GM21423 (cell line): ENCODE measurements around the gene AKAP9.
A peak's percentile ranks its signal among the peaks of the same experiment; 100 is the strongest.
"Not testable (repeated sequence)": the region's sequence is repeated elsewhere in the genome, so short reads cannot be mapped to it uniquely, and the experiment has no call there.

Experiments
- ATAC-seq: cut with Tn5 transposase; IDR thresholded peaks from one replicate; pipeline ENCODE4 v1.9.1; 2021; ENCODE audit warnings: mild to moderate bottlenecking, moderate library complexity; ENCODE audit not compliant: unreplicated experiment

Gene AKAP9

DNA sequence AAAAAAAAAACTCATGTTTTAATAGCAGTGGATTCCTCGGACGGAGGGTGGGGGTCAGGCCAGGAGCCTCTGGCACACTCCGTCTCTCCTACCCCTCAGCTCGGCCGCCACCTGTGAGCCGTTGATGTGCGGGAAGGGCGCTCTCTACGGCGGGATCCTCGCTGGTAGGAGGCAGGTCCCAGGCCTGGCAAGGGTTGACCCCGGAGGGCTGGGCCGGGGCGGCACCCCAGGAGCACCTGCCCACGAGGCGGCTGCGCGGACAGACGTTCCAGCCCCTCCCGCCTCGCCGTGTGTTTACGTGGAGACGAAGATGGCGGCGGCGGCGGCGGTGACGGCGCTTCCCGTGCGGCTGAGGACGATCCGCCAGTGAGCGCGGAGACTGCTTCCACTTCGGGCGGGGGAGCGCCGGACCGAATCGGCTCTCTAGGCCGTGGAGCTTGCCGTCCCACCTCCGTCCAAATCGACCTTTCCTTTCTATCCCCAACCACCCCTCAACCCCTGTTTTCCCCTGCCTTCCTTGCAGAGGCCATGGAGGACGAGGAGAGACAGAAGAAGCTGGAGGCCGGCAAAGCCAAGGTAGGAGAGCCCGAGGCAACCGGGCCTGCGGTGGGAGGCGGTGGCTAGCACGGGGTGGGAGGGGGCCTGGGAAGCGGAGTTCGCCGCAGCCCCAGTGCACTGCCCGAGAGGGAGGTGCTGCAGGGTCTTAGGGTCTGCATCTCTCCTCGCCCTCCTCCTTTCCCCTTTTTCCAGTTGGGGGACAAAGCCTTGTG, at the start of gene AKAP9:
Gene AKAP9 (plus strand): TSS at position 291 of the 770 bp plus-strand sequence. CDS start 238 bp downstream, at position 529.
- peak; percentile 96 for ATAC-seq

DNA sequence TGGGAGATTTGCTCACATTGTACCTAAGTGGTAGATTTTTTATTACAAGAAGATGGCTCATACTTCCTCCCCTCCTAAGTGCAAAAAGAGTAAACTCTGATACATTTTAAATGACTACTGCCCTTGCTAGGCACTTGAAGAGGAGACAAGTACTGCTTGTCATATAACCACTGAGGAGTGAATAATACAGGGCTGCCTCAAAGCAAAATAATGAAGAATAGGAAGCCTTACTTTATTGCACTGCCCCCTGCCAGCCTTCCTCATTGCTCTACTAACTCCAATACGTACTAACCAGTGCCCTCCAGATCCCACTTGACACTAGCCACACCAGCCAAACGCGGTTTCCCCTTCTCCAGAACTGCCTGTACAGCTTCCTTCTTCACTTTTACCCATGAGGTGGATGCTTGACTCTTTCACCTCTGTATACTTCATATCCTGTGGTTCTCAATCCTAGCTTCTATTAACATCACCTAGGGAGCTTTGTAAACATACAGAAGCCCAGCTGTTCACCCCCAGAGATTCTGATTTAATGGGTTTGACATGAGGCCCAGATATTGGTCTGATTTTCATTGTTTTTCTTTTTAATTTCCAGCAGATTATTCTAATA, 48.5 kb upstream of the AKAP9 start:
- no peak for ATAC-seq

DNA sequence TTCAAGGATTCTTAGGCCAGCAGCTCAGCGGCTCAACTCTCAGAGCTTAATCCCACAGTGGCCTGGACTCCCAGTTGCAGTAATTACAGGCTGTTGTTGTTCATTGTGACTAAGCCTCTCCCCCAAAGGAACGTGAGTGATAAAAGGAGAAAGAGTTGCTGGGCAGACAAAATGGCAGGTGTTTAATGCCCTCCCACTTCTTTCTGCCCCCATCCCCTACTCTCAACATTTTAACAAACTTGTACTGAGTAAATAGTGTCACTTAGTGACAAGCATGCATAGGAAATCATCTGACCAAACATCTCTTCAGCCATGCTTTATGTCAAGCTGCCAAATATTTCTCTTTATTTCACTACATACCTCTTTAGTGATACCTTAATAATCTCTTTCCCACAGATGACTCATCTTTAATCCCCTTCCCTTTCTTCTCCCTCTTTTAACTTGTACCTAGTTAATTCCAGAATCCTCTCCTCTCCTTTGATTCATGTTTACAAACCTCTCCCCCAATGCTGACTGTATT, 47.8 kb upstream of the AKAP9 start:
- ATAC-seq = no peak

DNA sequence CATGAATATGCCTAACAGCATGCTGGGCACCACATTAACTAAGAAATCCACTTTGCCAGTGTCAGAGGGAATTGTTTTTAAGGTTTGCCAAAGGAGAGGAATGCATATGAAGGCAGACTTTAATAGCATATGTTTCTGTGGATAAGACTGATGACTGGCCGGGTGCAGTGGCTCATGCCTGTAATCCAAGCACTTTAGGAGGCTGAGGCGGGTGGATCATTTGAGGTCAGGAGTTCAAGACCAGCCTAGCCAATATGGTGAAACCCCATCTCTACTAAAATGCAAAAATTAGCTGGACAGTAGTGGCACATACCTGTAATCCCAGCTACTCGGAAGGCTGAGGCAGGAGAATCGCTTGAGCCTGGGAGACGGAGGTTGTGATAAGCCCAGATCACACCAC, 47.0 kb upstream of the AKAP9 start:
- ATAC-seq = not testable (repeated sequence)

DNA sequence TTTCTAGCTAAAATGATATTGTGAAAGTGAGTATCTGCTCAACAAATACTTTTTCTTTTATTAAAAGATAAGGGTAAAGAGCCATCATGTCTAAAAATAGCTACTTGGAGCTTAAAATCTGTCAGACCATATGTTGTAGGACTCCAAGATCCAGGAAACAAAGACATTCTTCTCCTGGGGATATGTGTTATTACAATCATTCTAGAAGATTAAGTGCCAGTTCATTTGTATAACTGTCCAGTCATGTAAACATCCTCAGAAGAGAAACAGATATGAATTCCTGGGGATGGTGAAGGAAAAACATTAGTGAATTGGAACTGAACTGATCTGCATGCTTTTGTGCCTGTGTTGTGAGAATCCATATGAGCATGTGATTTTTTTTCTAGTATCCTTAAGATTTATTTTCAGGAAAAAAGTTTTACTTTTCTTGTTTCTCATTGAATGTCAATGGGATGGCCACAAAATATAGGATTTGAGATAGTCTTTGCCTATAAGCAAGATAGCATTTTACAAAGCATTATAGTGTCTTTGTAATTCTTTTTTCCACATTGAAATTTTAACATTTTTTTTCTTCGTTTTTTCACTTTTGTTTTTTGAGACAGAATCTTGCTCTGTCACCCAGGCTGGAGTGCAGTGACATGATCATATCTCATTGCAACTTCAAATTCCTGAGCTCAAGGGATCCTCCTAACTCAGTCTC, 45.7 kb upstream of the AKAP9 start:
- ATAC-seq = no peak

DNA sequence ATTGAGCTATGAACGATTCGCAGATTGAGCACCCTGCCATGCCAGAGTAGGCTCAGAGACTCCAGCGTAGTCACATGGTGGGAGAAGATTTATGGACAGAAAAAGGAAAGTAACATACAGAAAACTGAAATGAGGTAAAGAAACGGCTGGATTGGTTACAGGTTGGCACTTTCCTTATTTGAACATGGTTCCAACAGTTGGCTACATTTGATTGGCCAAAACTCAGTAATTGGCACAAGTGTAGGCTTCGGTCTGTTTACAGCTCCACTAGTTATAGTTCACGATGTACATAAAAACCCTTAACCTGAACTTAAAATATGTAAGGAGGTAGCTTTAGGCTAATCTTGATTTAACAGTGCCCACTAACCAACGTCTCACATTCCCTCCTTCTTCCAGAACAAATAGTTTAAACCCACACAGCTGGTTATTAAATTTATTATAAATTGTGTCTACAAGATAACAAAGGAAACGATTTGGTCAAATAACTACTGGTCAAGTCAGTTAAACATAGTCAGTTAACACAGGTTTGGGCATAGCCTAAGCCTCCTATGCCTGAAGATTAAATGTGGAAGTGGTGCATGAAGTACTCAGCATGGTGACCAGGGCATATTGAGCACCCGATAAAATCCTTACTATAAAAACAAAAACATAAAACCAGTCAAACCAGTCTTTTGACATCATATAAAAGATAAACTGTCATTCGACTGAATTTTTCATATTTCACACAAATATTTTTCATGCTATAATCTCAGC, 42.2 kb upstream of the AKAP9 start:
- ATAC-seq = no peak

DNA sequence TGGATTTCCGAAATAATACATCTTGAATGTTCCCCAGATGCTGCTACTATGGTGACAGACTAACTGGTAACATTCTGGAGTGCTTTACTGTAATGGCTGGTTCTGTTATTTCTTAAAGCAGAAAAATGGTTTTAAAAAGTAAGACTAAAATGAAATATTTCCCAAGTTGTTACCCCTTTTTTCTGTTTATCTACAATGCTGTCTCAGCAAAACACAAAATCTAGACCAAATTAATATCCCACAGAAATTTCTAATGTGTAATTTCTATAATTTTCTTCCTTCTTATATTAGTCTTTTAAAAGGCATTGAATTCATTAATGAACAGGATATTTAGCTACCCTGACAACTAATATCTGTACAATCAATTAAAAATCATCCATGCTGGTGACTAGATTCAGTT, 41.1 kb upstream of the AKAP9 start:
- no peak for ATAC-seq

DNA sequence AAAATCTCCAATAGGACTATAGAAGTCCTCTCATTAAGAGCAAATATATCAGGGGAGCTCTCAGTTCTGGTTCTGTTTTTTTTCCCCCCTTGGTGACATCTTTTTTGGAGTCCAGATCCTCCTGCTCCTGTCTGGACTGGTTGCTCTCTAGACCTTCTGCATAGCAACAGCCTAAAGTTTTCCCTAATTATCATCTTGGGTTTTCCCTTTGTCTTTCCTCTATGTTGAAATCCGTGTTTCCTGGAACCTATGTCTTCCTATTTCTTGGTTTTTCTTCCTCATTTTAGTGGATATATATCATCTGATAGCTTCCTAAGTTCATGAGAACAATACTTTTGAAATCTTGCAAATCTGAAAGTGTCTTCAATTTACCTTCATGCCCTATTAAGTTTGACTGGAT, 30.5 kb upstream of the AKAP9 start:
- no peak for ATAC-seq

DNA sequence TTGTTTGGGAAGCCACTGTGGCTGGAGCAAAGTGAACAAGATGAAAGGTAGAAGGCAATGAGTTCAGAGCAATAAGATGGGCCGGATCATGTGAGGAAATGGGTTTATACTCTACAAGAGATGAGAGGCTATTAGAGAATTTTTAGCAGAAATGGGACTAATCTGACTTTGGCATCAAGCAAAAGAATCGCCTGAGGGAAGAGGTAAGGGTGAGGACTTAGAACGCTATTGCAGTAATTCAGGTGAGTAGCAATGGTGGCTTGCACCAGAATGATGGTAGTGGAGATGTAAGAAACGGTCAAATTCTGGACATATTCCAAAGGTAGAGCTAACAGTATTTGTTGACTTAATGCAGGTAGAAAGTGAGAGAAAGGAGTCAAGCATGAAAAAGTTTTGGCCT, 29.5 kb upstream of the AKAP9 start:
- ATAC-seq = no peak

DNA sequence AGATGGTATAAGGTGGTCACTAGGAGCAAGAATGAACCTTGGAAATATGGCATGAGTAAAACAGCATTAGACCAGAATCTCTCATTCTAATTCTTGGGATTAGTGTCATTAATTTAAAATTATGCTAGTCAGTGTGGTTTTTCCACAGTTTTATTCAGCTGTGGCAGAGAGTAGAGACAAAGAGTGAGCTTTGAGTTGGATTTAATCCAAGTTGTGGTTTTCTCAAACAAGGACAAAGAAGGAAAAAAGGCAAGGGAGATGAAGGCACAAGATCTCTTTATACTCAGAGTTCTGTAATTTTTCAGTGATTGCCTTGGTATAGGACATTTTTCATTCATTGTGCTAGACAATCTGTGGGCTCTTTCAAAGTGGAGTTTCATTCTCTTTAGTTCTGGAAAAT, 28.2 kb upstream of the AKAP9 start:
- no peak for ATAC-seq

DNA sequence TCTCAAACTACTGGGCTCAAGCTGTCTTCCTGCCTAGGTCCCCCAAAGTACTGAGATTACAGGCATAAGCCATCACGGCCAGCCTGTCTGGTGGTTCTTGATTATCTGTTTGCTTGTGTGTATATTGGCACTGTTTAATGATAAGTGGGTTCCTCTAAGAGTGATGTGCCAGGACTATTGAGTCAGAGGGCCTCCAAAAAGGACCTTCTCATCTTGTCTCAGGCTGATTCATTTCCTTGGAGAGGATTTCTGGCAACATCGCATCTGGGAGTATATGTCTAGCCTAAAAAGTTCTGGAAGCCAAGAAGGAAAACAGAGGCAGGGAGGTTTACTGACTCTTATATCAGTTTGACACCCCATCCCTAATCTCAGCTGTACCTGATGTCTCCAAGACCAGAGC, 27.1 kb upstream of the AKAP9 start:
- ATAC-seq = no peak

DNA sequence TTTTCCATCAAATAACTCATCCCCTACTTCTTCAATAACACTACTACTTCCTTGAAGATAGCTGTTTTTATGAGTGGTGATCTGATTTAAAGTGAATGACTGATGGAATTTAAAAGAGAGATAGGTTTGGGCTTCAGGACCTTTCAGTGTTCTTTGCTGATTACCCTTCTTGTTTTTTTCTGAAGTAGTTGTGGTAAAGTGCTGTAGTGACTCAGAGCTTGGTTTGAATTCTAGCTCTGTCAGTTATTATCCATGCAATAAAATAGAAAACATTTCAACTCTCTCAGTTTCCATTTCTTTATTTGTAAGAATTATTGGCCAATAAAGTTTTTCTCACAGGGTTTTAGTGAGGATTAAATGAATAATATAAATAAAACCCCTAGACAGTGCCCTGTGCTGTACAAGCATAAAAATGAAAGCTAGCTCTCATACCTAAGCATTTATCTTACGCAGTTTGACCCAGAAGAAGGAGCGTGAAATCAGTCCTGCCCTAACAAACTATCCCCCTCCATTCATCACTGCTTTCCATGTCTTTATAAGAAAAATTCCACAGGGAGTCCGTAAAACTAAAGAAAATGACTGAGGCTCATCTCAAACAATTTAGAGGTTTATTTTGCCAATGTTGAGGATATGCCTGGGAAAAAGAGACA, 25.1 kb upstream of the AKAP9 start:
- ATAC-seq = no peak

DNA sequence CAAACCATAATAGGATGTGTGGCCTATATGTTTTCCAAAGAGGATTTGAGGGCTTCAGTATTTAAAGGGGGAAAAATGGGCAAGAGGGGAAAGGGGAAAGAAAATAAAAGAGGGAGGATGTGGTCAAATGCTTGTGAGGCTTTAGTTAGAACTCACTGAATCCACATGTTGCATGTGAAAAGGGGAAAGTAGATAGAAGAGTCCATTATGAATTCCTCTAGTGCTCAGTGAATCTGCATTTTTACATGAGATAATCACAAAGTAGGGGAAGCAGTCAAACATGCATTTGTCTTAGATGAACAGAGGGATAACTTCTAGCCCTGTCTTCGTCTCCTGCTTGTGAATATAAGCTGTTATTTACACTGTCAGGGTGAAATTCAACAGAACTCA, 24.6 kb upstream of the AKAP9 start:
- ATAC-seq = no peak

DNA sequence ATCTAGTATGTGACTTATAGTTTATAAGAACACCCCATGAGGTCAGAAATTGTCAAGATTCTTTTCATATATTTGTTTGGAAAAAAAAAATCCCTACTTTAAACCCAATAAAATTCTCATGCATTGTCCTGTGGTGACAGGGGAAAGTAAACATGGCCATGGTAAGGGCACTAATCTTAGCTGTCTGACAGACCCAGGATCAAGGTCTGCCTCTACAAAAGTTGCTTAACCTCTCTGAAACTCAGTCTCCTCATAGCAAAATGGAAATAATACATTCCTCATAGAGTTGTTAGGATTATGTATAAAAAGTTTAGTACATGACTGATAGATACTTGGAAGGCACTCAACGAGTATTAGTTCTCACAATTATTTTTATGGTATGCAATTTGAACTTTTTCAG, 22.3 kb upstream of the AKAP9 start:
- no peak for ATAC-seq

DNA sequence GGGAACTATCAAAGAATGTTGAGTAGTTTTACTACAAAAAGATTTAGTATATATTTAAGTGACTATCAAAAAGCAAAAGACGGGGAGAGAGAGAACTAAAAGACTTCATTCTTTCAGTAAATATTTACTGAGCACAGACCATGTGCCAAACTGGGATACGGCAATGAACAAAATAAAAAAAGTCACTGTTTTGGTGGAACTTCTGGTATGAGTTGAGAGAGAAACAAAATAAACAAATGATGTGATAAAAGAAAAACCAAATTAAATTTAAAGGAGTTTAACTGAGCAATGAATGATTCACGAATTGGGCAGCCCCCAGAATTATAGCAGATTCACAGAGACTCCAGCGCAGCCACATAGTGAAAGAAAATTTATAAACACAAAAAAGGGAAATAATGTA, 17.8 kb upstream of the AKAP9 start:
- ATAC-seq = no peak

DNA sequence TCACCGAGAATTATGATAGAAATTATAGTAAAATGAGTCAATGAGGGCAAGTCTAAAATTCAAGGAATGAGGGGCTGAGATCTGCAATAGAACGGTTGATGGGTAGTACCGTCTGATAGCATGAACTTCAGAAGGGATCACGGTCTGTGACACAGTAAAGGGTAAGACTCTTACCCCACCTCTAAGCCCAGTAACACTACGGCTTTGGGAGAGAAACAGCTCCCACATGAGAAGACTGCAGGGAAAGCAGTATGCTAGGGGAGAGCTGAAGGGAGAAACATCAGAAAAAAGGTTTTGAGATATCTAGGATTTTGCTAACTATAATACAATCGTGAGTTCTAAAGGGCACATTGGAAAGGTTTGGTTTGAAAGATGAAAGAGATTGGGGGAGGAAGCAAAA, 12.8 kb upstream of the AKAP9 start:
- no peak for ATAC-seq

DNA sequence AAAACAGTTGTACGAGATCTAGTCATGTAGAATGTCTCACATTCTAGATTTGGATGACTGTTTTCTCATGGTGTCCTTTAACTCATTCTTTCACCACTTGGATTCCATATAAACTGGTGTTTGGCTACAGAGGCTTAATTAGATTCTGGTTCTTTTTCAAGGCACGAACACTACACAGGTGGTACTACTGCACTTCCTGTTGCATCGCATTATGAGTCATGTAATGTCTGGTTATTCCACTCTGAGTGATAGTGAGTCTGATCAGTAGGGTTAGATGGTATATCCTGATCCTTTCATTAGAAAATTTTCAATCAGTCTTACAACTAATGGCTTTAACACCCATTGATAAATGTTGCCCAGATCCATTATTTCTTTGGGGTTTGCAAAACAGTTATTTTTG, 11.2 kb upstream of the AKAP9 start:
- peak; percentile 56 for ATAC-seq

DNA sequence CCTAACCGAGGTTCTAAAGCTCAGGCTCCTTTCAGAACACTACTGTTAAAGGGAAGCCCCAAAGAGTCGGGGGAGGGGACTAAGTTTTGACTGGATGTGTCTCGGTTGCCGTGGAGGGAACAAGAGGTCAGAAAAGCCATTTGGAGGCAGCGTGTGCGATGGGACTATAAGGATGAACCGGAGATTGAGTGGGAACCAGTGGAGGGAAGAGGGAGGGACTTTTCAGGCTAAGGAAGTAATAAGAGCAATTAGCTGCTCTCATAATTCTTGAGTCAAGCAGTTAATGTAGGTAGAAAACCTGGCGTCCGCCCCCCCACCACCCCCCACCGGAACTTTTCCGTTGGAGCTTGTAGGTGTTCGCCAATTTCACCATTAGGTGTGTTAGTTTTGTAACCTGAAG, 491 bp upstream of the AKAP9 start:
- peak; percentile 24 for ATAC-seq

DNA sequence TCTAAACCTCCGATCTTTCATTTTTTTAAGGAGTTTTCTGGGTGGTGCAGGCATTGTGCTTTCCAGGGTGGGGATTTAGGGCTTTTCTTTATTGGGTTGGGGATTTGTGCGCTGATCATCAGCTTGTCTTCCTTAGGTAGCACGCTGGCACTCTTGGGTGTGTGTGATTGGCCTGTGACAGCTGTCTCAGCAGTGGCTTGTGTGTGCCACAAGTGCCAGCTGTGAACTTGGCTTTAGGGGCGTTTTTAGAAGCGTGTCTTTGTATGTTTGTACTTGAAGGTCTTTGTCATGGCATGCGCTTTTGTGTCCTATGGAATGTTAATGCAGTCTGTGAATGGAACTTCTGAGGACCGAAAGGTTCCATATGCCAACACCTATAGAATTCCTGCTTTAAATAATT, 788 bp downstream of the AKAP9 start:
- ATAC-seq = peak; percentile 26

DNA sequence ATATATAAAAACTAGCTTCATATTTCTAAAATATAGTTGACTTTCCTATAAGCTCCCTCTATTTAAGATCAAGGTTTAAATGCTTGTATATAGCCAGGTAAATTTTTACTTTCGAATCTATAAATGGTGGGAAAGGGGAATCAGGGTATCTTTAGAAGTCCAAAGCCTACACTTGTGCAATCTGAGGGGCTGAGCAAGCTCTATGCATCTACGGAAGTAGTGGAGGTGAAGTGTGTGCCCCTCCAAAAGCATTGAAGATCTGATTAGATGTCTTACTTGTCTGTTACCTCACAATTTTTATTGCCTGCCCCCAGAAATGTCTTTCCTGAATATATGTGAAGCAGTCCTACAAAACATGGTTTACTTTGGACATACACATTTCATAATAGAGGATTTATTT, 1.6 kb downstream of the AKAP9 start:
- ATAC-seq = no peak

DNA sequence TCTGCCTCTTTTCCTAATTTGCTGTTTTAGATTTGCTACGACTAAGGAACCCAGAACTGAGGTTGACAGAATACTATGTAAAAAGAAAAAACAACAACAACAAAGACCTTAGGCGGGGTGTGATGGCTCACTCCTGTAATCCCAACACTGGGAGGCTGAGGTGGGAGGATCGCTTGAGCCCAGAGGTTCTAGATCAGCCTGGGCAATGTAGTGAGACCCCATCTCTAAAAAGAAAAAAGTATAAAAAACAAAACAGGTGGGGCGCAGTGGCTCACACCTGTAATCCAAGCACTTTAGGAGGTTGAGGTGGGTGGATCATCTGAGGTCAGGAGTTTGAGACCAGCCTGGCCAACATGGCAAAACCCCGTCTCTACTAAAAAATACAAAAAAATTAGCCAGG, 4.3 kb downstream of the AKAP9 start:
- not testable (repeated sequence) for ATAC-seq
